Thoracic aorta (tissue), 2 donors: ENCODE data around the gene PKP4. TPM values are rescaled to one million over a fixed set of nuclear protein-coding genes. Genes with fewer than 3 reads are reported as not detected.

Experiments used
- ATAC-seq: fragments of 150-250 bp; one replicate; pipeline ENCODE4 v1.8.0; 2017; ENCODE audit warnings: low read depth; ENCODE audit not compliant: insufficient number of reproducible peaks, low FRiP score
- DNase-seq: peaks from one replicate; pipeline ENCODE4 v3.0.0-alpha.2; 2020; ENCODE audit warnings: low spot score
- H3K27ac ChIP-seq, 2 donors: fragments of 200-600 bp; sonication (generic); 1 replicate in 1 of 2; 2 replicates in 1 of 2; pipeline ENCODE4 v1.5.1; 2016; ENCODE audit warnings: mild to moderate bottlenecking in 2 of 2, moderate library complexity in 2 of 2
- H3K27me3 ChIP-seq: fragments of 200-600 bp; sonication (generic); replicated peaks from 2 replicates; pipeline ENCODE4 v1.6.0; 2016; ENCODE audit warnings: mild to moderate bottlenecking; ENCODE audit not compliant: insufficient read depth
- H3K36me3 ChIP-seq: fragments of 200-600 bp; sonication (generic); one replicate; pipeline ENCODE4 v1.5.1; 2016
- H3K4me1 ChIP-seq, 2 donors: fragments of 200-600 bp; sonication (generic); 1 replicate in 1 of 2; 2 replicates in 1 of 2; pipeline versions ENCODE4 v1.5.1 to v1.6.0; 2016; ENCODE audit warnings: low read depth in 2 of 2, mild to moderate bottlenecking in 1 of 2; ENCODE audit not compliant: control insufficient read depth in 1 of 2
- H3K4me3 ChIP-seq: fragments of 200-600 bp; sonication (generic); 2 replicates; pipeline ENCODE4 v1.5.1; 2016; ENCODE audit warnings: mild to moderate bottlenecking
- H3K9me3 ChIP-seq: fragments of 200-600 bp; sonication (generic); 2 replicates; pipeline ENCODE4 v1.5.1; 2016
- total RNA-seq, 2 donors: library from RNA; depleted of rRNA; stranded (reverse); fragments of >200 nt; gene quantifications; one replicate each; pipeline versions ENCODE4 v1.1.0 to v1.2.3, GENCODE V29; 2016
- TF ChIP-seq, protein P1 (sequence below): fragments of 200-600 bp; sonication (generic); IDR thresholded peaks from one replicate; pipeline ENCODE4 v1.5.1; 2019; ENCODE audit warnings: antibody characterized with exemption

PKP4 gene
- total RNA-seq, 2 donors from 2014 or later: 28.0 to 49.1 TPM

GRCh38 chr2:158731386-158731785 lies 274.6 kb downstream of the PKP4 start:
- Histone ChIP-seq H3K4me1 (no peaks in the 10 kb centered on the region), H3K4me3 (no peak overlapping the region), H3K27ac (no peak overlapping the region), H3K9me3 (no peaks in the 10 kb centered on the region), H3K36me3 (no peaks in the 10 kb centered on the region), H3K27me3 (no peaks in the 10 kb centered on the region)
- ATAC-seq (no peak), DNase-seq (no peak)
- TF ChIP-seq, protein P1, sequence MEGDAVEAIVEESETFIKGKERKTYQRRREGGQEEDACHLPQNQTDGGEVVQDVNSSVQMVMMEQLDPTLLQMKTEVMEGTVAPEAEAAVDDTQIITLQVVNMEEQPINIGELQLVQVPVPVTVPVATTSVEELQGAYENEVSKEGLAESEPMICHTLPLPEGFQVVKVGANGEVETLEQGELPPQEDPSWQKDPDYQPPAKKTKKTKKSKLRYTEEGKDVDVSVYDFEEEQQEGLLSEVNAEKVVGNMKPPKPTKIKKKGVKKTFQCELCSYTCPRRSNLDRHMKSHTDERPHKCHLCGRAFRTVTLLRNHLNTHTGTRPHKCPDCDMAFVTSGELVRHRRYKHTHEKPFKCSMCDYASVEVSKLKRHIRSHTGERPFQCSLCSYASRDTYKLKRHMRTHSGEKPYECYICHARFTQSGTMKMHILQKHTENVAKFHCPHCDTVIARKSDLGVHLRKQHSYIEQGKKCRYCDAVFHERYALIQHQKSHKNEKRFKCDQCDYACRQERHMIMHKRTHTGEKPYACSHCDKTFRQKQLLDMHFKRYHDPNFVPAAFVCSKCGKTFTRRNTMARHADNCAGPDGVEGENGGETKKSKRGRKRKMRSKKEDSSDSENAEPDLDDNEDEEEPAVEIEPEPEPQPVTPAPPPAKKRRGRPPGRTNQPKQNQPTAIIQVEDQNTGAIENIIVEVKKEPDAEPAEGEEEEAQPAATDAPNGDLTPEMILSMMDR: no peak

Other genes with a start within 250 kb of the PKP4 start
- under 1 TPM in 1 of 2 donors, not detected in 1; 0.71 TPM for gene CCDC148, start 199 bp upstream of the PKP4 start, total RNA-seq